GM12878 (cell line): ENCODE data around the gene TSPAN10. TPM values are rescaled to one million over a fixed set of nuclear protein-coding genes. Genes with fewer than 3 reads are reported as not detected.

Experiments used
- BCL11A ChIP-seq: IDR thresholded peaks from 2 replicates; pipeline ENCODE4 v1.6.1; 2011; ENCODE audit warnings: low read depth, low read length
- BCL3 ChIP-seq: IDR thresholded peaks from 2 replicates; pipeline ENCODE4 v1.6.1; 2011; ENCODE audit warnings: borderline replicate concordance, low read depth, mild to moderate bottlenecking, moderate library complexity, low read length; ENCODE audit not compliant: insufficient read depth, poor library complexity, severe bottlenecking
- BHLHE40 ChIP-seq, 2 experiments: fragments of 450-650 bp in 1 of 2; IDR thresholded peaks; 2 replicates each; pipeline ENCODE4 v1.6.1; 2011 to 2017; ENCODE audit warnings: low read depth in 2 of 2, borderline replicate concordance in 1 of 2, improper control_type of control experiment in 1 of 2, low read length in 1 of 2, mild to moderate bottlenecking in 1 of 2
- CHD1 ChIP-seq: IDR thresholded peaks from 2 replicates; pipeline ENCODE4 v1.6.1; 2012; ENCODE audit warnings: low read depth, low read length, improper control_type of control experiment
- CHD2 ChIP-seq: IDR thresholded peaks from 2 replicates; pipeline ENCODE4 v1.6.1; 2011; ENCODE audit warnings: low read depth, low read length, improper control_type of control experiment, borderline replicate concordance
- E4F1 ChIP-seq: fragments of 450-650 bp; IDR thresholded peaks from 2 replicates; pipeline ENCODE4 v1.6.1; 2018; ENCODE audit warnings: borderline replicate concordance, mild to moderate bottlenecking; ENCODE audit not compliant: partially characterized antibody
- EGR1 ChIP-seq, 2 experiments: IDR thresholded peaks; 1 replicate in 1 of 2; 2 replicates in 1 of 2; pipeline ENCODE4 v1.6.1; 2011 to 2012; ENCODE audit warnings: low read depth in 2 of 2, low read length in 2 of 2, borderline replicate concordance in 1 of 2, mild to moderate bottlenecking in 1 of 2, moderate library complexity in 1 of 2
- EP300 ChIP-seq, 2 experiments: fragments of 150-350 bp in 1 of 2; IDR thresholded peaks; 2 replicates each; pipeline ENCODE4 v1.6.1; 2011 to 2012; ENCODE audit warnings: low read depth in 2 of 2, low read length in 2 of 2, borderline replicate concordance in 1 of 2, improper control_type of control experiment in 1 of 2, inconsistent platforms in 1 of 2; ENCODE audit not compliant: control insufficient read depth in 1 of 2
- ESRRA ChIP-seq: IDR thresholded peaks from 2 replicates; pipeline ENCODE4 v1.6.1; 2012; ENCODE audit warnings: mild to moderate bottlenecking, low read length, improper control_type of control experiment
- FOS ChIP-seq: IDR thresholded peaks from 3 replicates; pipeline ENCODE4 v1.6.1; 2011; ENCODE audit warnings: borderline replicate concordance; ENCODE audit not compliant: insufficient read length; ENCODE audit errors: extremely low read depth
- FOXK2 ChIP-seq: fragments of 450-650 bp; IDR thresholded peaks from 2 replicates; pipeline ENCODE4 v1.6.1; 2017; ENCODE audit warnings: mild to moderate bottlenecking, moderate library complexity
- GATAD2B ChIP-seq: fragments of 450-650 bp; conservative IDR thresholded peaks from 2 replicates; pipeline ENCODE4 v1.6.1; 2017; ENCODE audit warnings: low read depth, mild to moderate bottlenecking, moderate library complexity
- JUND ChIP-seq: IDR thresholded peaks from 2 replicates; pipeline ENCODE4 v1.6.1; 2012; ENCODE audit warnings: low read depth, mild to moderate bottlenecking, low read length, improper control_type of control experiment, moderate library complexity
- NBN ChIP-seq: fragments of 450-650 bp; IDR thresholded peaks from 2 replicates; pipeline ENCODE4 v1.6.1; 2016
- POLR2A ChIP-seq: IDR thresholded peaks from 2 replicates; pipeline ENCODE4 v1.6.1; 2011; ENCODE audit warnings: low read depth, mild to moderate bottlenecking, low read length
- POU2F2 ChIP-seq: IDR thresholded peaks from 3 replicates; pipeline ENCODE4 v1.6.1; 2011; ENCODE audit warnings: low read depth, mild to moderate bottlenecking, low read length, borderline replicate concordance
- RAD21 ChIP-seq: IDR thresholded peaks from 2 replicates; pipeline ENCODE4 v1.6.1; 2011; ENCODE audit warnings: mild to moderate bottlenecking, low read depth, low read length, moderate library complexity; ENCODE audit not compliant: insufficient read depth
- RAD51 ChIP-seq: fragments of 450-650 bp; IDR thresholded peaks from 2 replicates; pipeline ENCODE4 v1.6.1; 2016; ENCODE audit warnings: moderate library complexity, mild to moderate bottlenecking, inconsistent platforms
- RELA ChIP-seq: fragments of 450-650 bp; IDR thresholded peaks from 2 replicates; pipeline ENCODE4 v1.8.0; 2014; ENCODE audit warnings: borderline replicate concordance; ENCODE audit not compliant: partially characterized antibody
- RELB ChIP-seq: fragments of 450-650 bp; IDR thresholded peaks from 2 replicates; pipeline ENCODE4 v1.6.1; 2017; ENCODE audit warnings: low read depth, mild to moderate bottlenecking, moderate library complexity
- RUNX3 ChIP-seq: IDR thresholded peaks from 2 replicates; pipeline ENCODE4 v1.6.1; 2012; ENCODE audit warnings: low read length, inconsistent platforms
- SREBF1 ChIP-seq: IDR thresholded peaks from 2 replicates; pipeline ENCODE4 v1.6.1; 2012; ENCODE audit warnings: mild to moderate bottlenecking, low read length
- SREBF2 ChIP-seq: IDR thresholded peaks from 2 replicates; pipeline ENCODE4 v1.6.1; 2012; ENCODE audit warnings: mild to moderate bottlenecking, low read length
- STAT1 ChIP-seq: fragments of 450-650 bp; conservative IDR thresholded peaks from 2 replicates; pipeline ENCODE4 v1.6.1; 2014; ENCODE audit warnings: antibody characterized with exemption, mild to moderate bottlenecking
- TAF1 ChIP-seq: IDR thresholded peaks from 2 replicates; pipeline ENCODE4 v1.6.1; 2011; ENCODE audit warnings: mild to moderate bottlenecking, low read depth, low read length, borderline replicate concordance
- ZNF217 ChIP-seq: fragments of 450-650 bp; IDR thresholded peaks from 2 replicates; pipeline ENCODE4 v1.6.1; 2017; ENCODE audit warnings: antibody characterized with exemption, mild to moderate bottlenecking
- polyA plus RNA-seq, 11 experiments: library from polyadenylated mRNA; depleted of rRNA in 4 of 11; unstranded in 6 of 11; stranded (reverse) in 5 of 11; fragments of >200 nt; fragmentation: Nextera tagmentation in 4 of 11; fragmentation: Illumina TruSeq in 1 of 11; extraction: Ambion mirVana in 4 of 11; extraction: Trizol in 1 of 11; gene quantifications; 1 replicate in 1 of 11; 2 replicates in 10 of 11; pipeline versions ENCODE4 v1.2.1 to v1.2.3, GENCODE V29; 2011 to 2016; ENCODE audit warnings: inconsistent platforms in 2 of 11, missing spikeins in 2 of 11, low read depth in 1 of 11
- total RNA-seq, 4 experiments: library from RNA; depleted of rRNA in 3 of 4; stranded (reverse); fragments of >200 nt in 3 of 4; fragmentation: Illumina TruSeq in 1 of 4; extraction: Trizol in 1 of 4; gene quantifications; 2 replicates each; pipeline versions ENCODE4 v1.2.1 to v1.2.3, GENCODE V29; 2013 to 2021

TSPAN10 gene
- total and polyA plus RNA-seq, 10 of the 15 experiments (the other 5 are each of a cell fraction or from before 2014, with no cell fraction given), result 0.13 to 0.82 (median 0.43) TPM

- TF ChIP-seq EP300 (IDR thresholded peaks at IDR 0.05; ENCODE audit: borderline replicate concordance in 1 of 2, control insufficient read depth in 1 of 2, low read depth in 2 of 2, low read length in 2 of 2) (no peak), ZNF217 (no peak), RELB (no peak), SREBF2 (no peak; the same call in 1 of the 2 replicates), POU2F2 (peak; percentile 84; the same call in 2 of the 3 replicates), POLR2A (peak; percentile 87), TAF1 (peak; percentile 97), BHLHE40 (IDR thresholded peaks at IDR 0.05; ENCODE audit: borderline replicate concordance in 1 of 2, low read depth in 2 of 2, low read length in 1 of 2) (peak in 1 of 2 experiments; percentile 65; a peak in 2 of 4 replicates), EGR1 (IDR thresholded peaks at IDR 0.05; ENCODE audit: borderline replicate concordance in 1 of 2, low read depth in 2 of 2, low read length in 2 of 2) (peak; percentile 83 to 100), RAD51 (no peak), NBN (0 out of 2 replicates have a peak, but pooled peaks have one; percentile 42), RUNX3 (0 out of 2 replicates have a peak, but pooled peaks have one; percentile 29), JUND (no peak), STAT1 (peak; percentile 97), CHD1 (no peak), FOXK2 (no peak), E4F1 (no peak), RELA (peak; percentile 89), SREBF1 (0 out of 2 replicates have a peak, but pooled peaks have one; percentile 29), CHD2 (peak; percentile 86), BCL11A (no peak), BCL3 (peak; percentile 64), RAD21 (0 out of 2 replicates have a peak, but pooled peaks have one; percentile 10), FOS (no peak), ESRRA (no peak; the same call in 1 of the 2 replicates), GATAD2B (peak; percentile 98)
Observed at GRCh38 chr17:81636505-81637288, at the start of gene TSPAN10, which contains the start of gene NPLOC4 (continued).
